ENCODE measurements around the gene CD247.

DNA sequence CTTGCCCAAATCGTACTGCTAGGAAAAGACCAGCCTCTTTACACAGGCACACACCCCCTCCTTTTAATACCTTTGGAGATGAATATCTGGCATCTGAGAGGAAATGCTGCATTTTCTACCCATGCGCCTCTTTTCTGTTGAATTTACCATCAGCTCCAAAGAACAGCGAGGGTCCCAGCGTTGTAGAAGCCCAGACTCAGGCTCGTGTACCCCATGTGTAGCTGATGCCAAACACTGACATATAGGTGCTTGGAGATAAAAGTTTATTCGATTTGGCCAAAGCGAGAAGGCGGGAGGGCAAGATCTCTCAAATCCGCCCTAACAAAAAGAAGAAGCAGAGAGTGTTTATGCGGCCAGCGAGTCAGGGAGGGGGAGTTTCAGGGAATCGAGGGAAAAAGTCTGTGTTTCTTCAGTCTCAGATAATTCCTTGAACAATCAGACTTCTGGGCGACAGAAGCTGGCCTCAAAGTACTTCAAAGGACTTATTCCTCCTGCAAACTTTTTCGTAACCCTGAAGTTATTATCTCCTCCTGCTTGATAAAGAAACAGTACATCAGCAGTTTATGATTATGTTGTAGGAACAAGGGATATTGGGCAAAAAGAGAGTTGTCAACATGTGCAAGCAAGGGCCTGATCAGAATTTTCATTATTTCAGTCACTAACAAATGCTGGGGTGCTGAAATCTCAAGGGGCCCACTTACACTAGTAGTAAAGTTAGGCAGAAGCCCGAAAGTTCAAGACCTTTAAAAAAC is 35.9 kb upstream of the CD247 start:
- TF ChIP-seq POLR2AphosphoS5 (IDR thresholded peaks at IDR 0.05; ENCODE audit: low read depth, low read length): no peak
- TF ChIP-seq CTCF (IDR thresholded peaks at IDR 0.05): no peak
- TF ChIP-seq TCF7L2 (IDR thresholded peaks at IDR 0.05; ENCODE audit: low read depth, low read length): no peak
- TF ChIP-seq, protein P1, sequence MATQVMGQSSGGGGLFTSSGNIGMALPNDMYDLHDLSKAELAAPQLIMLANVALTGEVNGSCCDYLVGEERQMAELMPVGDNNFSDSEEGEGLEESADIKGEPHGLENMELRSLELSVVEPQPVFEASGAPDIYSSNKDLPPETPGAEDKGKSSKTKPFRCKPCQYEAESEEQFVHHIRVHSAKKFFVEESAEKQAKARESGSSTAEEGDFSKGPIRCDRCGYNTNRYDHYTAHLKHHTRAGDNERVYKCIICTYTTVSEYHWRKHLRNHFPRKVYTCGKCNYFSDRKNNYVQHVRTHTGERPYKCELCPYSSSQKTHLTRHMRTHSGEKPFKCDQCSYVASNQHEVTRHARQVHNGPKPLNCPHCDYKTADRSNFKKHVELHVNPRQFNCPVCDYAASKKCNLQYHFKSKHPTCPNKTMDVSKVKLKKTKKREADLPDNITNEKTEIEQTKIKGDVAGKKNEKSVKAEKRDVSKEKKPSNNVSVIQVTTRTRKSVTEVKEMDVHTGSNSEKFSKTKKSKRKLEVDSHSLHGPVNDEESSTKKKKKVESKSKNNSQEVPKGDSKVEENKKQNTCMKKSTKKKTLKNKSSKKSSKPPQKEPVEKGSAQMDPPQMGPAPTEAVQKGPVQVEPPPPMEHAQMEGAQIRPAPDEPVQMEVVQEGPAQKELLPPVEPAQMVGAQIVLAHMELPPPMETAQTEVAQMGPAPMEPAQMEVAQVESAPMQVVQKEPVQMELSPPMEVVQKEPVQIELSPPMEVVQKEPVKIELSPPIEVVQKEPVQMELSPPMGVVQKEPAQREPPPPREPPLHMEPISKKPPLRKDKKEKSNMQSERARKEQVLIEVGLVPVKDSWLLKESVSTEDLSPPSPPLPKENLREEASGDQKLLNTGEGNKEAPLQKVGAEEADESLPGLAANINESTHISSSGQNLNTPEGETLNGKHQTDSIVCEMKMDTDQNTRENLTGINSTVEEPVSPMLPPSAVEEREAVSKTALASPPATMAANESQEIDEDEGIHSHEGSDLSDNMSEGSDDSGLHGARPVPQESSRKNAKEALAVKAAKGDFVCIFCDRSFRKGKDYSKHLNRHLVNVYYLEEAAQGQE (IDR thresholded peaks at IDR 0.05; ENCODE audit: insufficient read depth in 1 of 2, low read depth in 2 of 2, low read length in 1 of 2): no peak
- no peak for TF ChIP-seq SIN3A (IDR thresholded peaks at IDR 0.05; ENCODE audit: borderline replicate concordance, insufficient read depth, low read depth, low read length)

Measured in Panc1 (cell line).